NCI-H1105 treated with DMSO at 0.1 percent for 48 hours (cell line): ENCODE results near the gene SPINK1.
"Not testable (repeated sequence)": the region's sequence is repeated elsewhere in the genome, so short reads cannot be mapped to it uniquely, and the experiment has no call there.

Experiments used
- DNase-seq: peaks from one replicate; lab custom pipeline; 2025; lab: John Stamatoyannopoulos, UW

SPINK1 gene

GRCh38 chr5:147854894-147855773 is 23.7 kb upstream of the SPINK1 start:
- DNase-seq, result no peak

- no peak for DNase-seq
Measured at GRCh38 chr5:147854331-147854730, 22.9 kb upstream of the SPINK1 start.

GRCh38 chr5:147853372-147853987 is 22.0 kb upstream of the SPINK1 start:
- no peak for DNase-seq

- no peak for DNase-seq
Measured at GRCh38 chr5:147852365-147852764, 20.9 kb upstream of the SPINK1 start.

GRCh38 chr5:147851578-147851977 is 20.1 kb upstream of the SPINK1 start:
- no peak for DNase-seq

- no peak for DNase-seq
Measured at GRCh38 chr5:147849226-147849625, 17.8 kb upstream of the SPINK1 start.

- DNase-seq, result no peak
Measured at GRCh38 chr5:147845618-147846017, 14.1 kb upstream of the SPINK1 start.

- DNase-seq, result no peak
Measured at GRCh38 chr5:147844846-147845245, 13.4 kb upstream of the SPINK1 start.

GRCh38 chr5:147842869-147843268 is 11.4 kb upstream of the SPINK1 start:
- DNase-seq, result no peak

- DNase-seq, result no peak
Measured at GRCh38 chr5:147836439-147836838, 5.0 kb upstream of the SPINK1 start.

GRCh38 chr5:147835386-147835798 is 3.9 kb upstream of the SPINK1 start:
- DNase-seq, result peak; percentile 9

GRCh38 chr5:147832541-147832940 is 1.1 kb upstream of the SPINK1 start:
- no peak for DNase-seq

GRCh38 chr5:147830035-147830434 is 1.4 kb downstream of the SPINK1 start:
- DNase-seq, result no peak

GRCh38 chr5:147827017-147827416 is 4.5 kb downstream of the SPINK1 start:
- DNase-seq, result not testable (repeated sequence)

- no peak for DNase-seq
Measured at GRCh38 chr5:147826361-147826760, 5.1 kb downstream of the SPINK1 start.

GRCh38 chr5:147822686-147823491 is 8.6 kb downstream of the SPINK1 start:
- DNase-seq, result peak; percentile 79

GRCh38 chr5:147822222-147822621 is 9.2 kb downstream of the SPINK1 start:
- DNase-seq, result not testable (repeated sequence)

GRCh38 chr5:147821766-147822165 is 9.7 kb downstream of the SPINK1 start:
- no peak for DNase-seq

- no peak for DNase-seq
Measured at GRCh38 chr5:147819261-147819770, 12.2 kb downstream of the SPINK1 start.

- no peak for DNase-seq
Measured at GRCh38 chr5:147818290-147818689, 13.2 kb downstream of the SPINK1 start.

- DNase-seq, result no peak
Measured at GRCh38 chr5:147813696-147814095, 17.8 kb downstream of the SPINK1 start.
